HG03520 (cell line): ENCODE data around the gene ARHGAP29.
"Not testable (repeated sequence)": the region's sequence is repeated elsewhere in the genome, so short reads cannot be mapped to it uniquely, and the experiment has no call there.

Experiments
- ATAC-seq: cut with Tn5 transposase; IDR thresholded peaks from one replicate; pipeline ENCODE4 v1.9.1; 2021; ENCODE audit warnings: mild to moderate bottlenecking, moderate library complexity; ENCODE audit not compliant: unreplicated experiment

Gene ARHGAP29

GRCh38 chr1:94183197-94183815, 54.1 kb downstream of the ARHGAP29 start:
- ATAC-seq: no peak

- ATAC-seq: no peak
Measured at GRCh38 chr1:94182191-94182590, 55.2 kb downstream of the ARHGAP29 start.

- ATAC-seq: no peak
Measured at GRCh38 chr1:94180650-94181049, 56.7 kb downstream of the ARHGAP29 start.

GRCh38 chr1:94178901-94179300, 58.5 kb downstream of the ARHGAP29 start:
- ATAC-seq: no peak

GRCh38 chr1:94169126-94169525, 68.3 kb downstream of the ARHGAP29 start:
- ATAC-seq: no peak

- no peak for ATAC-seq
Measured at GRCh38 chr1:94165843-94166242, 71.5 kb downstream of the ARHGAP29 start.

GRCh38 chr1:94164885-94165284, 72.5 kb downstream of the ARHGAP29 start:
- ATAC-seq: not testable (repeated sequence)

GRCh38 chr1:94164121-94164520, 73.3 kb downstream of the ARHGAP29 start:
- not testable (repeated sequence) for ATAC-seq

GRCh38 chr1:94163249-94163648, 74.1 kb downstream of the ARHGAP29 start:
- not testable (repeated sequence) for ATAC-seq

GRCh38 chr1:94160811-94161210, 76.6 kb downstream of the ARHGAP29 start:
- ATAC-seq: no peak

- no peak for ATAC-seq
Measured at GRCh38 chr1:94156096-94156625, 81.2 kb downstream of the ARHGAP29 start.

- ATAC-seq: no peak
Measured at GRCh38 chr1:94154989-94155388, 82.4 kb downstream of the ARHGAP29 start.

GRCh38 chr1:94153133-94153532, 84.3 kb downstream of the ARHGAP29 start:
- no peak for ATAC-seq

GRCh38 chr1:94149166-94149565, 88.2 kb downstream of the ARHGAP29 start:
- ATAC-seq: not testable (repeated sequence)

GRCh38 chr1:94146273-94146672, 91.1 kb downstream of the ARHGAP29 start:
- ATAC-seq: no peak

- no peak for ATAC-seq
Measured at GRCh38 chr1:94144836-94145235, 92.5 kb downstream of the ARHGAP29 start.

GRCh38 chr1:94143809-94144176, 93.6 kb downstream of the ARHGAP29 start:
- no peak for ATAC-seq

- no peak for ATAC-seq
Measured at GRCh38 chr1:94143173-94143808, 94.1 kb downstream of the ARHGAP29 start.

- no peak for ATAC-seq
Measured at GRCh38 chr1:94142583-94142982, 94.8 kb downstream of the ARHGAP29 start.

GRCh38 chr1:94142022-94142421, 95.4 kb downstream of the ARHGAP29 start:
- ATAC-seq: no peak

GRCh38 chr1:94132111-94132510, 105.3 kb downstream of the ARHGAP29 start:
- ATAC-seq: no peak

GRCh38 chr1:94130851-94131595, 106.4 kb downstream of the ARHGAP29 start:
- ATAC-seq: no peak
